ENCODE measurements around the gene NTNG1.
"Not testable (repeated sequence)": the region's sequence is repeated elsewhere in the genome, so short reads cannot be mapped to it uniquely, and the experiment has no call there.

The NTNG1 gene

DNA sequence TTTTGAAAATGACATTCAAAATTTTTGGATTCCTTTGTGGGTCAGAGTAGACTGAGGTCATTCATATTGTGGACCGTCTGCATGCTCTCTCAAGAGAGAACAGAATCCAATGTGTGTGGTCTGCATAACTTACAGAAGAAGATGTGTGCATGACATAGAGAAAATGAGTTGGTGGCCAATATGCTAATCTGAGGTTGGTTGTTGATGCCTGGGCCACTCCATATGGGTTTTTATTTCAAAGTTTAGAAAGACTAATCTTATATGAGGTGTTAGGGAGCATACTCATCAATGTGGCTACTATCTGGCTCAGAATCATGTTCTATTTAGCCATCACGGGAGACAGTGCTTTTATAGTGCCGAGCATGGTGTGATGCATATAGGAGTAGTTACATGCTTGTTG, 18.2 kb downstream of the NTNG1 start:
- ATAC-seq (replicated peaks) (no peak), DNase-seq (no peak)
- Mint-ChIP-seq H3K4me1 (no peaks in the 10 kb centered on the region), H3K9me3 (peaks cover 0 to 1% of the 10 kb centered on the region in 2 donors), H3K4me3 (no peak overlapping the region), H3K27me3 (peaks cover 6 to 20% of the 10 kb centered on the region in 2 donors), H3K27ac (no peak overlapping the region), H3K36me3 (no peaks in the 10 kb centered on the region)

DNA sequence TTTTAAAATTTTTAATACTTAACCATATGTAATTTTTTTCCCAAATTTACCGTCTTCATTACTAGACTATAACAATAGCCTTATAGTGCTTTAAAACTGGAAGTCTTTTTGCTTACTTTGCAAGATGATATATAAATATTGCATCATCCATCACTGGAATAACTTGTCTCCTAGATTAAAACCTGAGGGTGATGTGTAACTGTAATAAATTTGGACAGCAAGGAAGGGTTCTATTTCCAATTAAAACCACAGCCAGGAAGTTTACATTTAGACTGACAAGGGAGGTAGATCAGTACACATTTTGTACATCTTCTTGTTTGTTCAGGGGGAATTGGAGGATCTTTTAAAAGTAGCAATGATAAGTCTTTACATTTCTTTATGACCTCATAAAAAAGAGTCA, 21.9 kb downstream of the NTNG1 start:
- ATAC-seq (replicated peaks) (no peak), DNase-seq (no peak)
- H3K4me1 Mint-ChIP-seq = no peaks in the 10 kb centered on the region
- H3K27ac Mint-ChIP-seq = no peak overlapping the region
- H3K36me3 Mint-ChIP-seq = no peaks in the 10 kb centered on the region
- H3K27me3 Mint-ChIP-seq = peaks cover 4 to 15% of the 10 kb centered on the region in 2 donors
- H3K4me3 Mint-ChIP-seq = no peak overlapping the region
- H3K9me3 Mint-ChIP-seq = peaks cover 4 to 10% of the 10 kb centered on the region in 2 donors

DNA sequence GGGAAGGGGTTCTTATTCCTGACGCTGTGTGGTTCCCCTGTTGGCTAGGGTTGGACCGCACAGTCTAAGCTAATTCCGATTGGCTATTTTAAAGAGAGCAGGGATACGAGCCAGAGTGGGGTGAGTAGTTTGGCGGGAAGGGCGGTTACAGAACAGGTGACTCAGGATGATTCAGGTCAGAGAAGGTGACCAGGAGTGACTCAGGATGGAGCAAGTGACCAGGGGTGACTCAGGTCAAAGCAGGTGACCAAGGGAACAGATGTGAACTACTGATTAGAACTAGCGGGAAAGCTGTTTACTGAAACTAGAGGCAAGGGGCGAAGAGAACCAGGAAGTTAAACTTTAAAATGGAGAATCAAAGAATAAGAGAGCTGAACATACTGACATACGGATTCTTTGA, 24.1 kb downstream of the NTNG1 start:
- H3K27me3 Mint-ChIP-seq; H3K27ac Mint-ChIP-seq; H3K36me3 Mint-ChIP-seq; H3K4me1 Mint-ChIP-seq; DNase-seq; ATAC-seq (replicated peaks); H3K9me3 Mint-ChIP-seq; H3K4me3 Mint-ChIP-seq: not testable (repeated sequence)

DNA sequence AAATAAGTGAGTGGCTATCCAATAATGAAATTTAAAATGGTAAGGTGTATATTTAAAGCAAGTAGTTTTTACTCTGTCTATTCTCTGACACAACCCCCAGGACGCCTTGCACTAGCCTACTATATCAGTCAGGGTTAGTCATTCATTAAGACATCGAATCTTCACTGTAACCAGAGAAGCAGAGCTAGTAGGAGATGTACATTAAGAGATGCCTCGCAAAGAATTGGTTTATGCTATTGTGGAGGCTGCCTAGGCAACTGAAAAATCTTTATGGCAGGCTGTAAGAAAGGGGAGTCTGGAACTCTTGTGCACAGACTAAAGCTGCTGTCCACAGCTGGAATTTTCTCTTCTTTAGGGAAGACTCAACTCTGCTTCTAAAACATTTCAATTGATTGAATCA, 28.8 kb downstream of the NTNG1 start:
- Mint-ChIP-seq H3K27ac (no peak overlapping the region), H3K4me3 (no peak overlapping the region), H3K9me3 (peaks cover 4% of the 10 kb centered on the region in 2 donors), H3K4me1 (no peaks in the 10 kb centered on the region), H3K27me3 (peaks cover 3 to 6% of the 10 kb centered on the region in 2 donors), H3K36me3 (no peaks in the 10 kb centered on the region)
- DNase-seq = no peak
- ATAC-seq (replicated peaks) = no peak

DNA sequence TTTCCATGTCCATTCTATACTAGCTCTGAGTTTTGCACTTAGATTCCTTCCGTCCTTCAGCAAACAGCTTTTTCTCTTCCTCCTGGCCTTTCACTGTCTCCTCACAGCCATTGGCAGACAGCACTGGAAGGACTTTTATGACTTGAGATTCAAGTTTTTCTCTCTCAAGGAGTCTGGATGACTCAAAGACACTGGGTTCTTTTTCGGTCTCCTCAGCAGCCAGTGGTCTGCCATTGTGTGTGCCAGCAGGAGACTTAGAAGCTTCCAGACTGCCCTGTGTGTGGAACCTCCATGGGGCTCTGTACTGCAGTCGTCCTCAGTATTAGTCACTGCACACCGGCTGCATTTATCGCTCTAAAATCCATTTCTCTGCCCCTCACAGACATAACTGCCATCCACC, 30.5 kb downstream of the NTNG1 start:
- no peaks in the 10 kb centered on the region for H3K4me1 Mint-ChIP-seq
- DNase-seq = no peak
- no peaks in the 10 kb centered on the region for H3K36me3 Mint-ChIP-seq
- no peak overlapping the region for H3K27ac Mint-ChIP-seq
- no peak for ATAC-seq (replicated peaks)
- H3K27me3 Mint-ChIP-seq = peaks cover 3 to 6% of the 10 kb centered on the region in 2 donors
- no peaks in the 10 kb centered on the region for H3K9me3 Mint-ChIP-seq
- H3K4me3 Mint-ChIP-seq = no peak overlapping the region

DNA sequence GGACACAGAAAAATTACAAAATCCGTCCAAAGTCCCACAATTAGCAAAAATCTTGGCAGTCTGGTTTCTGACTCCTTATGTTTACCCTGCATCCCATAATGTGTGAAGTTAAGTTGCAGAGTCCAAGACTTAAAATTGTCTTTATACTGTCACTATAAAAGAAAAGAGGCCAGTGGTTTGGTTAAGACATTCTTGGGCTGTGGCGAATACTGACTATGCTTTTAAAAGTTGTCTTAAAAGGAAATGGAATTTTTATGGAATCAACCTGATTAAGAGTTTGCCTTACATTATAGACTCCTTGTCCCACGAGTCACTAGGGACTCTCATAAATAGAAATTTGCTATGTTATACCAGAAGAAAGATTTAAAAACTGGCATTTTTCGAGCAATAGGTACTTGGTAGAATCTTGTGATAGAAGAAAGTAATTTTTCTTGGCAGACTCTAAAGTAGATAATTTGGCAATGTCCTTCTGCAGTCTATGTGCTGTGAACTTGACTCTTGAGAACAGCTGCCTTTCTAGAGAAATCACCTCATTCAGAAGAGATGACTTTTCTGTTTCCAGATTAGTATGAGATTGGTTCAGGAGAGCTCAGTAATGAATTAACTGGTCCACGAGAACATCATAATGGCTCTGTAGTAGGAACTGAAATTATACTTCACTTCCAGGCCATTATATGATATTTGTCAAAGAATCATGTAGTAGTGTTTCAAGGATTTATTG, 31.8 kb downstream of the NTNG1 start:
- ATAC-seq (replicated peaks) (no peak), DNase-seq (no peak)
- Mint-ChIP-seq H3K4me1 (no peaks in the 10 kb centered on the region), H3K27me3 (peaks cover 3 to 7% of the 10 kb centered on the region in 2 donors), H3K9me3 (no peaks in the 10 kb centered on the region), H3K27ac (no peak overlapping the region), H3K36me3 (no peaks in the 10 kb centered on the region), H3K4me3 (no peak overlapping the region)

DNA sequence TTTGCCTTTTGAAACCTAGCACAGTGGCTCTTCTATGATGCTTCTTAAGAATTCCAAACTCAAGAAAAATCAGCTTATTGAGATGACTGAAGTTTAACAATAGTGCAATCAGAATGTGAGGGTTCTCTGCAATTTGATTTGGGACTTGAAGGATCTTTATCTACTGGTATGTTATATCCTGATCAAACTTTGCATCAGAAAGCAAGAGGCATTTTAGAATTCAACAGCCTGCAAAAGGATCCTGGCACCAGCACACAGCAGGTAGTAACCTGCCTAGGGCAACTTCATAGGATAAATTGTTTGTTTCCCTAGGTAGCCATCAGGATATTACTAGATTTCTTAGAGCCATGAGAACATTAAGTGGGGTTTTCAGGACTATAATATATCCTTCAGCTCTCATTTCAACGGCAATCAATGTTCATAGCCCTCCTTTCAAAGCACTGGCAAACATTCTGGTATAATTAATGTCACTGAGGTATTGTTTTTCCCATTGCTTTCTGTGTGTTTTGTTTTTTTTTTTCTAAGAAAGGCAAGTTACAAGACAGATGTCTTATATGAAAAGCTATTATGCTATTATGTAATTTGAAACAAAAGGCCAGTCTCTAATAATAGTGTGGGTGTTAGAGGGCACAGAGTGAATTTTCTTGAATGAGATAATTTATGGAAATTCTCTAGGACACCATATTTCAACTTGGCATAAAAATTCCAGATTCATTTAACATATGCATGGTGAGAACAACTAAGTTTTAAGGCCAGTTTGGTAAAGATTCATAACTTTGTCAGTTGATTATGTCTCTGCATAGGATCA, 34.5 kb downstream of the NTNG1 start:
- ATAC-seq (replicated peaks) (no peak), DNase-seq (no peak)
- Mint-ChIP-seq H3K4me1 (no peaks in the 10 kb centered on the region), H3K27me3 (peaks cover 3 to 20% of the 10 kb centered on the region in 2 donors), H3K27ac (no peak overlapping the region), H3K36me3 (no peaks in the 10 kb centered on the region), H3K9me3 (no peaks in the 10 kb centered on the region), H3K4me3 (no peak overlapping the region)

DNA sequence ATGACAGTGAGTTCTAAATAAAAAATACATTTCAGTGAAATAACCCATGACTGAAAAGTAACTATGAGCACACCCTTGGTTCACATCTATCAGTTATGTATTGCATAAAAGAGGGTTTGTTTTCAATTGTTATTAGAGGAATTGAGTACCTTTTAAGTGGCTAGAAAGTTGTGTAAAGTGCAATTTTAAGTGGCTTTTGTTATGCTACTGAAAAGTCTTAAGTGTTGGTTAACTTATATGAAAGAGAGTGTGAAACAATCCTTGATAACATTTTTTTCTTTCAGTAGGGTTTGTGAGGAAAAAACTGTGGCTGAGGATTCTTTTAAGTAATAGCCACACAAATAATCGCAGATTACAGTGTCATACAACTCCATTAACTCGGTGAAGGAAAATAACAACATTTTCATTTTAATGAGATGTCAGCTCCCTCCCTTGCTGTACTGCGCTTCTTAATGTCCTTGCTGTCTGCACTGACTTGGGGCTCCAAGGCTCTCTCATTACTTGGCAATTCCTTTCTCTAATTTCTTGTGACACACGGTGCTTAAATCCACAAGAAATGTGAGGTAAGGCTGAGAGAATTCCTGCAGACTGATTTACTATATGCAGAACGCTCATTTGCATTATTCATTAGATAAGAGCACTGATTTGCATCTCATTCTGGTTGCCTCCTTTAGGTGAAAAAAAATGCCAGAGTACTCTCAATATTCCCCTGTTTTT, 40.6 kb downstream of the NTNG1 start:
- Mint-ChIP-seq H3K4me1 (no peaks in the 10 kb centered on the region), H3K27me3 (peaks cover 8 to 32% of the 10 kb centered on the region in 2 donors), H3K4me3 (no peak overlapping the region), H3K36me3 (no peaks in the 10 kb centered on the region), H3K9me3 (no peaks in the 10 kb centered on the region), H3K27ac (no peak overlapping the region)
- DNase-seq (no peak), ATAC-seq (replicated peaks) (no peak)

DNA sequence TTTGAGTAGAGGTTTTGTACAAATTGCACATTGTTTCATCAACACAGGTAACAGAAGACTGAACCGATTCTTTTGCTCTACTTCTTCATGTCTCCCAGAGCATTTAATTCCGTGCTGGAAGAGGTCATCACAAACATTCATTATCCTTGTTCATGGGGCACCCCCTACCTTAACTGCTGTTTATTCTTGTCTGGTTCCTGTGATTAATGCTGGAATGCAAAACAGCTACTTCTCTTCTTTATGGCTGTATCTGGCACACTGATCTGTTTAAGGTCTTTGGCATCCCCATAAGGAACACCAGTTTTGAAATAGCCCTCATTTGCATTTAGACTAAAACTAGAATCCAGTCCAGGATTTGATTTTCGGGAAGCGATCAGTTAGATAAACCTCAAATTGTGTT, 42.2 kb downstream of the NTNG1 start:
- Mint-ChIP-seq H3K36me3 (no peaks in the 10 kb centered on the region), H3K27me3 (peaks cover 8 to 27% of the 10 kb centered on the region in 2 donors), H3K27ac (no peak overlapping the region), H3K9me3 (no peaks in the 10 kb centered on the region), H3K4me3 (no peak overlapping the region), H3K4me1 (no peaks in the 10 kb centered on the region)
- no peak for ATAC-seq (replicated peaks)
- DNase-seq = no peak

DNA sequence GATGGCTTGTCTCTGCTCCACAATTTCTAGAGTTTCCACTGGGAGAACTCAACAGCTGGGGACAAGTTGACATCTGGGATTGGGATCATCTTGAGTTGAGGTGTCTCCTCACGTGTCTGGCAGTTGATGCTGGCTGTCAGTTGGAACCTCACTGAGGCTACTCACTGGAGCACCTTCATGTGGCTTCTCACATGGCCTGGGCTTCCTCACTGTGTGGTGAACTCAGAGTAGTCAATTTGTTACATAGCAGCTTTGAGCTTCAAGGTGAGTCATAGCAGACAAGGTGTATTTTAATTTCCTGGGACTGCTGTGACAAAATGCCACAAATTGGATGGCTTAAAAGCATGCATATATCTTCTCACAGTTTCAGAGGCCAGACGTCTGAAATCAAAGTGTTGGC, 44.0 kb downstream of the NTNG1 start:
- Mint-ChIP-seq H3K9me3 (peaks cover 0 to under 1% of the 10 kb centered on the region in 2 donors), H3K27ac (no peak overlapping the region), H3K36me3 (no peaks in the 10 kb centered on the region), H3K4me1 (no peaks in the 10 kb centered on the region), H3K4me3 (no peak overlapping the region), H3K27me3 (peaks cover 8 to 18% of the 10 kb centered on the region in 2 donors)
- no peak for ATAC-seq (replicated peaks)
- DNase-seq = no peak

DNA sequence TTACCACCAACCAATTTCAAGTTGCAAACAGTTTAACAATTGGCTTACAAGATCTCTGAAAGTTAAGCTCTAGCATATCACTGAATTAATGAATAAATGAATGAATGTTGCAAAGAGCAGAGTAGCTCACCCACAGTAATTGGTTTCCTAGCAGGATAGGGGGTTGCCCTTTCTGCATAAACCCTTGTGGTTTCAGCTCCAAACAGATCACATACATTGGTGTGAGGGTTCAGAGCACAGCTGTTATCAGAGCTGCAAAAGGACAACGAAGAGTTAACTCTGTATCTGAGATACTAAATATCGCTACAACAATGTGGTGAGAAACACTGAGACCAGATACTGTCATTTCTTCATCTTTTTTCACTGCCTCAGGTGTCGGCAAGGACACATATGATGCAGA, 46.6 kb downstream of the NTNG1 start:
- DNase-seq (no peak), ATAC-seq (replicated peaks) (no peak)
- peaks cover 0 to 2% of the 10 kb centered on the region in 2 donors for H3K9me3 Mint-ChIP-seq
- H3K27me3 Mint-ChIP-seq = peaks cover 8 to 18% of the 10 kb centered on the region in 2 donors
- no peaks in the 10 kb centered on the region for H3K4me1 Mint-ChIP-seq
- no peak overlapping the region for H3K27ac Mint-ChIP-seq
- no peaks in the 10 kb centered on the region for H3K36me3 Mint-ChIP-seq
- H3K4me3 Mint-ChIP-seq = no peak overlapping the region

DNA sequence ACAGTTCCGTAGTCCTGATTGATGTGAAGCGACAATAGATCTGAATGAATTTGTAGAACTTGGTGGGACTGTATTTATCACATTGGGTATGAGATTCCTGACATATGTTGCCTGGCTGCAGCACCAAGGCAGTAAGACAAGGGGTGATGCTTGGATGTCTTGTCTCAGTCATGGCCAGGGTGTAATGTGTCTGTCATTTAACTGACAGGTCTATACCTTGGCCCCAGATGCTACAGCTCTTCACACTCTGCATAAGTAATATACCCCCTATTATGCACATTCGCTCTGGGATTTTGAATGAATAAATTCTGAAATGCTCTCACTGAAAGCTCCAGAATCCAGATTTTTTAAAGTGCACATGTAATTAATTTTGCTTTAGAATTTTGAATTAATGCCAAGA, 47.3 kb downstream of the NTNG1 start:
- peaks cover 8 to 11% of the 10 kb centered on the region in 2 donors for H3K27me3 Mint-ChIP-seq
- DNase-seq = no peak
- H3K27ac Mint-ChIP-seq = no peak overlapping the region
- no peaks in the 10 kb centered on the region for H3K36me3 Mint-ChIP-seq
- H3K9me3 Mint-ChIP-seq = peaks cover 0 to 2% of the 10 kb centered on the region in 2 donors
- no peaks in the 10 kb centered on the region for H3K4me1 Mint-ChIP-seq
- ATAC-seq (replicated peaks) = no peak
- no peak overlapping the region for H3K4me3 Mint-ChIP-seq

DNA sequence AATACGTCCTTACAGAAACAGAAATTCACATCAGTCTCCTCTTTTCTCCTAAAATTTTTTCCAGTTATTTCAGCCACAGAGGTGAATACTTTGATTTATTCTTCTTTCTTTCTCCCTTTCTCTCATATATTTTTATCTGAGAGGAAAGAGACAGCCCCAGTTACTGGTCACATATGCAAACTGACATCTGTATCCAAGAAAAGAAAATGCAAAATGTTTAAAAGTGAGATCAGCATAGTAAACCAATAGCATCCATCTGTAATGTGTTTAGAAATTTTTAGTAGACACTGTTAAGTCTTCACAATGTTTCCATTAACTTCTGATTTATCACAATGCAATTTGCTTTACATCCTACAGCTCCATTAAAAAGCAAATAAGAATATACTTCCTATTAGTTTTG, 53.5 kb downstream of the NTNG1 start:
- no peaks in the 10 kb centered on the region for H3K27me3 Mint-ChIP-seq
- H3K9me3 Mint-ChIP-seq = peaks cover 0 to 2% of the 10 kb centered on the region in 2 donors
- no peak for DNase-seq
- H3K36me3 Mint-ChIP-seq = no peaks in the 10 kb centered on the region
- no peak overlapping the region for H3K4me3 Mint-ChIP-seq
- no peak for ATAC-seq (replicated peaks)
- H3K27ac Mint-ChIP-seq = no peak overlapping the region
- H3K4me1 Mint-ChIP-seq = no peaks in the 10 kb centered on the region

DNA sequence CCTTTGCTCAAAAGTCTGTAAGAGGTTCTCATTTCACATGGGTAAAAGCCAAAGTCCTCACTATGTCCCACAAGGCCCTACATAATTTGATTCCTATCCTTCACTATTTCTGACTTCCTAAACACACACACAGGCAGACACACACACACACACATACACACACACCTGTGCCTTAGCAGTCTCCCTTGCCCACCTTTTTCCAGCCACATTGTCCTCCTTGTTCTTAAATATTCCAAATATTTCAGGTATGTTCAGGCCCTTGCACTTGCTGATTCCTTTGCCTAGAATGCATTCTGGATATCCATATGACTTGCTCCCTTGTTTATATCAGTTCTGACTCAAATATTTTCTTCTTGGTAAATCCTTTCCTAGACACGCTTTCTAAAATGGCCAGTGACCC, 54.6 kb downstream of the NTNG1 start:
- Mint-ChIP-seq H3K36me3 (no peaks in the 10 kb centered on the region), H3K27ac (no peak overlapping the region), H3K27me3 (no peaks in the 10 kb centered on the region), H3K4me1 (no peaks in the 10 kb centered on the region), H3K9me3 (no peaks in the 10 kb centered on the region), H3K4me3 (no peak overlapping the region)
- ATAC-seq (replicated peaks) = no peak
- no peak for DNase-seq
